ENCODE results near the gene HDDC3.

DNA sequence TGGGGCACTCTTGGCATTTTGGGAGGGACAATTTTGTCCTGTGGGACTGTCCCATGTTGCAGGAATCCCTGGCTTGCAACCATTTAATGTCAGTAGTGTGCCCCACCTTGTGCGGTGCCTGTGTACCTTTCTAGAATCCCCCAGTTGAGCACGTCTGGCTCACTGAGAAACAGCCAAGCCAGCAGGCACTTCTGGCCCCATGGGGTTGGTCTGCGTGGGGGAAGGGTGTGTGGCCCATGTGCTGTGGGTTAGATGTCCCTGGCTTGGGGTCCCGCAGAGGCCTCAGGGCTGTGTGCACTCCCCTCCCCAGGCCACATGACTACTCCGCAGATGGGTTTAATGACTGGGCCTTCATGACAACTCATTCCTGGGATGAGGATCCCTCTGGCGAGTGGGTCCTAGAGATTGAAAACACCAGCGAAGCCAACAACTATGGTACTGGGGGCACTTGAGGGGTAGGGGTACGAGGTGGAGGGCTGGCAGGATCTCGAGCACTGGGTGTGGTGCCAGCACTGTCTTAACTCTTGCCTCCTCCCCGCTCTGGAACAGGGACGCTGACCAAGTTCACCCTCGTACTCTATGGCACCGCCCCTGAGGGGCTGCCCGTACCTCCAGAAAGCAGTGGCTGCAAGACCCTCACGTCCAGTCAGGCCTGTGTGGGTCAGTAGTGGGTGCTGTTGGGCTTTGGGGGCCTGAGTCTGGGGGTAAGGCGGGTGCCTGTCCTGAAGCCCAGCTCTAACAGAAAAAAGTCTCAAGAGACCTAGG is 51.8 kb downstream of the HDDC3 start:
- TF ChIP-seq EZH2 (IDR thresholded peaks at IDR 0.05; ENCODE audit: insufficient read depth, poor library complexity, severe bottlenecking) (no peak), EZH2phosphoT487 (IDR thresholded peaks at IDR 0.05; ENCODE audit: insufficient read depth, low read depth) (no peak)
